Esophagus squamous epithelium (tissue), 4 donors: ENCODE measurements around the gene CDH12.
"Not testable (repeated sequence)": the region's sequence is repeated elsewhere in the genome, so short reads cannot be mapped to it uniquely, and the experiment has no call there.

Experiments used
- CTCF ChIP-seq, 6 experiments: fragments of 450-650 bp in 4 of 6; fragments of 200-600 bp in 2 of 6; sonication (generic) in 2 of 6; IDR thresholded peaks; one replicate each; pipeline ENCODE4 v1.5.1; 2016 to 2019; ENCODE audit warnings: antibody characterized with exemption in 6 of 6, mild to moderate bottlenecking in 4 of 6, moderate library complexity in 4 of 6
- POLR2A ChIP-seq, 4 donors: fragments of 450-650 bp; IDR thresholded peaks; one replicate each; pipeline ENCODE4 v1.6.1; 2017; ENCODE audit warnings: antibody characterized with exemption in 4 of 4, mild to moderate bottlenecking in 4 of 4, moderate library complexity in 3 of 4

DNA sequence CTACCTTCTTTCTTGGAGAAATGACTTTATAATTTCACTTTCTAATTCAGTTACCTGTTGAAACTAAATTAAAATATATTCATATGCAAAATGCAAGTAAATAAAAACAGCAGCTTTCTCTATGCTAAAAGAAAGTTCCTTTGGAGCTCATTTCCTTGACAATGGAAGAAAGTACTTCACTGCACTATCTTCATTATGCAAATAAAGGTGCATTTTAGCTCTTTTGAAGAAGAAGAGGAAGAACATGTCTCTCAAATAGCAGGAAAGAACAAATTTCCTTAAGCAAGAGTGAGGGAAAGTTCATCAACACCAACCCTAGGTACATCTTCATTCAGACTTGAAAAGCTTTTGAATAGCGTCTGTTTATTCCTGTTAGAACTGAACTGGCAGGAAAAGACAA lies 901.6 kb downstream of the CDH12 start:
- TF ChIP-seq POLR2A, CTCF (IDR thresholded peaks at IDR 0.05): not testable (repeated sequence)
